ENCODE measurements around the gene PRKG1. TPM values are rescaled to one million over a fixed set of nuclear protein-coding genes. Genes with fewer than 3 reads are reported as not detected.
"Not testable (repeated sequence)": the region's sequence is repeated elsewhere in the genome, so short reads cannot be mapped to it uniquely, and the experiment has no call there.

PRKG1 gene
- polyA plus RNA-seq, 4 donors = 12.7 to 21.2 (median 15.0) TPM

DNA sequence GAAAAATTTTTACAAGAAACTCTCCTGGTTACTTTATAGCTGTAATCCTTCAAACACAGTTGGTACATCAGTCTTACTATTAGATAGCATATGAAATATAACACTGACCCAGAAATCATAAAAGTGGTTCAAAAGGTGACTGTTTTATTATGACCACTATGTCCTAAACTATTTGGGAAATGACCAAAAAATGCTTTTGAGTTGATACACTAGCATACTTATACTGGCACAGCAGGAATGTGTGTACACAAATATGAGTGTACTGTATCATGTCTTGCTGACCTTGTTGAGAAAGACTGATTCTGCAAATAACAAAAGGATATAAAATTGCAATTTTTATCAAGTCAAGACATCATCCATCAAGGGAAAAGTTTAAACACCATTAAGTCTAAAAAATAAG, 600.8 kb downstream of the PRKG1 start:
- DNase-seq (ENCODE audit: low read depth in 4 of 4, low spot score in 3 of 4) = no peak

- DNase-seq (ENCODE audit: low read depth in 4 of 4, low spot score in 3 of 4) = no peak
Measured at GRCh38 chr10:51679841-51680240, 605.6 kb downstream of the PRKG1 start.

- DNase-seq (ENCODE audit: low read depth in 4 of 4, low spot score in 3 of 4) = no peak
Measured at GRCh38 chr10:51683031-51683691, 608.9 kb downstream of the PRKG1 start.

GRCh38 chr10:51685768-51686167, 611.5 kb downstream of the PRKG1 start:
- DNase-seq (ENCODE audit: low read depth in 4 of 4, low spot score in 3 of 4) = no peak

GRCh38 chr10:51687296-51687695, 613.0 kb downstream of the PRKG1 start:
- DNase-seq (ENCODE audit: low read depth in 4 of 4, low spot score in 3 of 4) = no peak

DNA sequence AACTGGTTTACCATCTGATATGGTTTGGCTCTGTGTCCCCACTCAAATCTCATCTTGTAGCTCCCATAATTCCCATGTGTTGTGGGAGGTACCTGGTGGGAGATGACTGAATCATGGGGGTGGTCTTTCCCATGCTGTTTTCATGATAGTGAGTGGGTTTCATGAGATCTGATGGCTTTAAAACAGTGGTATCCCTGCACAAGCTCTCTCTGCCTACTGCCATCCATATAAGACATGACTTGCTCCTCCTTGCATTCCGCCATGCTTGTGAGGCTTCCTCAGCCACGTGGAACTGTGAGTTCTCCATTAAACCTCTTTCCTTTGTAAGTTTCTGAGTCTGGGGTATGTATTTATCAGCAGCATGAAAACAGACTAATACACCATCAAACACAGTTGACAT, 614.5 kb downstream of the PRKG1 start:
- DNase-seq (ENCODE audit: low read depth in 4 of 4, low spot score in 3 of 4) = not testable (repeated sequence)

GRCh38 chr10:51689536-51689935, 615.2 kb downstream of the PRKG1 start:
- DNase-seq (ENCODE audit: low read depth in 4 of 4, low spot score in 3 of 4) = no peak

- no peak for DNase-seq (ENCODE audit: low read depth in 4 of 4, low spot score in 3 of 4)
Measured at GRCh38 chr10:51691135-51691534, 616.8 kb downstream of the PRKG1 start.

GRCh38 chr10:51694086-51694768, 619.9 kb downstream of the PRKG1 start:
- no peak for DNase-seq (ENCODE audit: low read depth in 4 of 4, low spot score in 3 of 4)

- DNase-seq (ENCODE audit: low read depth in 4 of 4, low spot score in 3 of 4) = no peak
Measured at GRCh38 chr10:51696251-51696650, 622.0 kb downstream of the PRKG1 start.

GRCh38 chr10:51698473-51699063, 624.3 kb downstream of the PRKG1 start:
- no peak for DNase-seq (ENCODE audit: low read depth in 4 of 4, low spot score in 3 of 4)

DNA sequence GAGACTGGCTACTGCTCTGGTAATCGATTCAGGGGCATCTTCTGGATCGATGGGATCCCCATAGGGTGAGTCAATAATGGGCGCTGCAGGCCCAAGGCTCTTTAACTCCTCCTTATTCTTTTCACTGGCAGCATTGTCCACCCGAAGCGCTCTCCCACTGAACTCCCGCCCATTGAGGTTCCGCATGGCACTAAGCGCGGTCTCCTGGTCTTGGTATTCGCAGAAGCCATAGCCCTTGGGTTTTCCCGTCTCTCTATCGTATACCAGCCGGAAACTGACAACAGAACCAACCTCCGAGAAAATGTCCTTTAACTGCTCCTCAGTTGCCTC, 624.8 kb downstream of the PRKG1 start:
- no peak for DNase-seq (ENCODE audit: low read depth in 4 of 4, low spot score in 3 of 4)

GRCh38 chr10:51699475-51700227, 625.4 kb downstream of the PRKG1 start, which contains the start of gene CSTF2T:
TSS of gene CSTF2T (minus strand) at chr10:51699595. CDS start at chr10:51699549, 46 bp downstream.
- peak; percentile 92 to 96 (median 94) for DNase-seq (ENCODE audit: low read depth in 4 of 4, low spot score in 3 of 4)

DNA sequence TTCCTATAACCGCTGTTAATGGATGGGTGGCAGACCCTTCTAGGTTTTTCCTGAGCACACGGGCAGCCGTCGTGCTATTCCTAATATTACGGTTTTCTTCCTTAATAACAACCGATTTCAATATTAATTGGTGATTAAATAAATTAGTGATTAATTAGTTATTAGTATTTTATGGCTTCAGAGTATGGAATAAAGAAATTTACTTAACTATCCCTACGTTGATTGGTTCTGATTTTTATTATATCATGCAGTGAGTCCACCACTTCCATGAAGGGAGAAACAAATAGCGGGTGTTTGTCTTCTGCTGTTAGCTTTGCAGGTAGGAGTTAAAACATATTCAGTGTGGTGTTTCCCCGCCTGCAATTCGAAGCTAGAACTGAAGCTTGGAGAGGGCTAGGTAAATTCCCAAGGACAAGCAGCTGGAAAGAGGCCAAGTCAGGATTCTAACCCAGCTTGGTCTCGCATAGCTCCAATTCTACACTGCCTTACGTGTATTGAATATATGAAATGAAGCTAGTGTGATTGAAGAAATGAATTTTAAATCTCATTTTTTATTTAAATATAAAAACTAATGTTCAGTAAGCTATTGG, 626.0 kb downstream of the PRKG1 start:
- peak; percentile 26 to 40 (median 34) for DNase-seq (ENCODE audit: low read depth in 4 of 4, low spot score in 3 of 4)

- DNase-seq (ENCODE audit: low read depth in 4 of 4, low spot score in 3 of 4) = no peak
Measured at GRCh38 chr10:51705774-51706173, 631.5 kb downstream of the PRKG1 start.

- DNase-seq (ENCODE audit: low read depth in 4 of 4, low spot score in 3 of 4) = no peak
Measured at GRCh38 chr10:51706225-51706624, 631.9 kb downstream of the PRKG1 start.

DNA sequence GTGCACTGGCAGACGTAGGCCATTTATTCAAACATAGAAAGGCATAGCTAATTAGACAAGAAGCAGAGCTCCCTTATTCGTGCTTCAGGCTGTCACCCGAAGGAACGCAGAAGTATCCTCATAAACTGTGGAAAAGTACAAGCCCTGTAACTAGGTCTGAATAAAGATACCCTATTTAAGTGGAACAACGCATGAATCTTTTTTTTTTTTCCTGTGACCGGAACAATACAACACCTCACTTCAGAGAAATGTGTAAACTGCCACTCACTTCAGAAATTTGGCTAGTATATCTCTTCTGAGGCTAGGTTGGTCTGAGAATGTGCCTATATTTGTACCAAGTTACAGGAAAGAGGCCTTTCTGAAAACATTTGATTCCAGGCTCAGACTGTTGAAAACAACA, 633.1 kb downstream of the PRKG1 start:
- no peak for DNase-seq (ENCODE audit: low read depth in 4 of 4, low spot score in 3 of 4)

- DNase-seq (ENCODE audit: low read depth in 4 of 4, low spot score in 3 of 4) = no peak
Measured at GRCh38 chr10:51707821-51708424, 633.6 kb downstream of the PRKG1 start.

DNA sequence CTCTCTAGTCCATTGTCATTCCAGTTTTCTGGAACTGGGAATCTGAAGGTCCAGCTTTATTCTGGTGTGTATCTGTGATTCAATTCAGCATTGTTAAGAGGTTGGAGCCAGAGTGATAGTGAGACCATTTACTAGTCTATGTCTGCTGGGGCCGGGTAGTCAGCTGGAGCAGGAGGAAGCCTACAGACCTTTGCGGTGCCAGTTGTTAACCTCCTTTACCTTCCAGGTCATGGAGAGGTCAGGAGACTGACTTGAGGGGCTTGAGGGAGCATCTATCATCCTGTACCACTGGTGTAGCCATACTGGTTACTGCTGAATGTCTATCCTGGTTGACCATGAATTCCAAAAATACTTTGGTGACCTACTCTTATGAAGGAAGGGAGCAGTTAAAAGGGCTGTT, 634.3 kb downstream of the PRKG1 start:
- DNase-seq (ENCODE audit: low read depth in 4 of 4, low spot score in 3 of 4) = no peak

DNA sequence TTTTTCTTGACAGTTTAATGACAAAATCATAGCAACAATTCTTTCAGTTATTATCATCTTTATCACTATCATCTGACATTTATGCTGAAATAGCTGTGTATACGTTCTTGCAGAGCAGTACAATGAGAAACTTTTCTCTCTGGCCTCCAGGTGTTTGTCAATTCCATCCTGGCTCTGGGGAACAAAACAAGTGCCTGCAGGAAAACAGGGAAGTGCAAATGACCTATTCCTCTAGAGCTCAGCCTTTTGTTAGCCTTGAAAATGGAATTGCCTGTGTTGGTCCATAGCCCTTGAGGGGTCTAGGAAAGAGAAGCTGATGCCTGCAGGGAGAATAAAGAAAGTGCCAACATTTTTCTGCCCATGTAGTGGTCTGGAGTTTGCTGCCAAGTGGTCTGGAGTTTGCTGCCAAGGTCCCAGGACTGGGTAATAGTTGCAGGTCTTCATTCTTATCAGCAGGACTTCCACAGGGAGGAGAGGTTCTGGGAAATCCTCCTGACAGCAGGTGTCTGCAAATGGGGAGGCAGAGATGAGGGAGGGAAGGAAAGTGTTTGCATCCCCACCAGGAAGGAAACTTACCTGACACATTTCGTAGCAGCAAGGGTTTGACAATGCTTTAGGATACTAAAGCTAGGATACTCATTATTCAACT, 635.2 kb downstream of the PRKG1 start:
- no peak for DNase-seq (ENCODE audit: low read depth in 4 of 4, low spot score in 3 of 4)
